ENCODE measurements around the gene CRIP2.

Gene CRIP2

GRCh38 chr14:105474483-105475268 is at the start of gene CRIP2:
Gene CRIP2, plus strand, starts transcription at chr14:105474821. Its CDS starts 42 bp downstream, at chr14:105474863.
- H3K27me3 ChIP-seq (ENCODE audit: insufficient read depth, low read length): no peaks in the 10 kb centered on the region
- peak within 1 kb of the TSS; percentile 39 for H2AFZ ChIP-seq (ENCODE audit: low read length, unreplicated experiment)
- H3K4me3 ChIP-seq (ENCODE audit: low read depth, low read length): peak within 1 kb of the TSS; percentile 82
- H3K4me1 ChIP-seq (ENCODE audit: control insufficient read depth, insufficient read depth, low read length, unreplicated experiment): peaks cover 26% of the 10 kb centered on the region
- peak within 1 kb of the TSS; percentile 94 for H3K27ac ChIP-seq (ENCODE audit: low read depth, low read length)
- H3K36me3 ChIP-seq (ENCODE audit: insufficient read depth, low read length): no peaks in the 10 kb centered on the region
- H3K79me2 ChIP-seq (ENCODE audit: control insufficient read depth, insufficient read depth, low read length, unreplicated experiment): peaks cover 11% of the 10 kb centered on the region

- Histone ChIP-seq H3K36me3 (ENCODE audit: insufficient read depth, low read length) (no peaks in the 10 kb centered on the region; the same call in 1 of the 2 replicates), H3K27me3 (ENCODE audit: insufficient read depth, low read length) (no peaks in the 10 kb centered on the region), H2AFZ (ENCODE audit: low read length, unreplicated experiment) (no peak overlapping the region), H3K4me1 (ENCODE audit: control insufficient read depth, insufficient read depth, low read length, unreplicated experiment) (peaks cover 15% of the 10 kb centered on the region), H3K79me2 (ENCODE audit: control insufficient read depth, insufficient read depth, low read length, unreplicated experiment) (peaks cover 86% of the 10 kb centered on the region), H3K27ac (ENCODE audit: low read depth, low read length) (no peak overlapping the region), H3K4me3 (ENCODE audit: low read depth, low read length) (no peak overlapping the region)
Observed at GRCh38 chr14:105424861-105425260, 49.8 kb upstream of the CRIP2 start.

GRCh38 chr14:105425823-105426247 is 48.8 kb upstream of the CRIP2 start:
- Histone ChIP-seq H3K36me3 (ENCODE audit: insufficient read depth, low read length) (no peaks in the 10 kb centered on the region; the same call in 1 of the 2 replicates), H3K27ac (ENCODE audit: low read depth, low read length) (no peak overlapping the region), H3K4me3 (ENCODE audit: low read depth, low read length) (no peak overlapping the region), H3K27me3 (ENCODE audit: insufficient read depth, low read length) (no peaks in the 10 kb centered on the region), H2AFZ (ENCODE audit: low read length, unreplicated experiment) (no peak overlapping the region), H3K4me1 (ENCODE audit: control insufficient read depth, insufficient read depth, low read length, unreplicated experiment) (peaks cover 23% of the 10 kb centered on the region), H3K79me2 (ENCODE audit: control insufficient read depth, insufficient read depth, low read length, unreplicated experiment) (peaks cover 87% of the 10 kb centered on the region)

GRCh38 chr14:105426416-105427130 is 48.0 kb upstream of the CRIP2 start:
- H2AFZ ChIP-seq (ENCODE audit: low read length, unreplicated experiment): no peak overlapping the region
- H3K4me3 ChIP-seq (ENCODE audit: low read depth, low read length): no peak overlapping the region
- H3K36me3 ChIP-seq (ENCODE audit: insufficient read depth, low read length): peaks cover 1% of the 10 kb centered on the region
- no peak overlapping the region for H3K27ac ChIP-seq (ENCODE audit: low read depth, low read length)
- H3K27me3 ChIP-seq (ENCODE audit: insufficient read depth, low read length): no peaks in the 10 kb centered on the region
- peaks cover 87% of the 10 kb centered on the region for H3K79me2 ChIP-seq (ENCODE audit: control insufficient read depth, insufficient read depth, low read length, unreplicated experiment)
- peaks cover 23% of the 10 kb centered on the region for H3K4me1 ChIP-seq (ENCODE audit: control insufficient read depth, insufficient read depth, low read length, unreplicated experiment)

- Histone ChIP-seq H3K27me3 (ENCODE audit: insufficient read depth, low read length) (no peaks in the 10 kb centered on the region), H3K27ac (ENCODE audit: low read depth, low read length) (no peak overlapping the region), H3K4me3 (ENCODE audit: low read depth, low read length) (no peak overlapping the region), H3K79me2 (ENCODE audit: control insufficient read depth, insufficient read depth, low read length, unreplicated experiment) (peaks cover 85% of the 10 kb centered on the region), H3K4me1 (ENCODE audit: control insufficient read depth, insufficient read depth, low read length, unreplicated experiment) (peaks cover 18% of the 10 kb centered on the region), H3K36me3 (ENCODE audit: insufficient read depth, low read length) (peaks cover 5% of the 10 kb centered on the region), H2AFZ (ENCODE audit: low read length, unreplicated experiment) (no peak overlapping the region)
Observed at GRCh38 chr14:105427412-105427811, 47.2 kb upstream of the CRIP2 start.

- Histone ChIP-seq H2AFZ (ENCODE audit: low read length, unreplicated experiment) (no peak overlapping the region), H3K27ac (ENCODE audit: low read depth, low read length) (no peak overlapping the region), H3K79me2 (ENCODE audit: control insufficient read depth, insufficient read depth, low read length, unreplicated experiment) (peaks cover 85% of the 10 kb centered on the region), H3K27me3 (ENCODE audit: insufficient read depth, low read length) (no peaks in the 10 kb centered on the region), H3K4me3 (ENCODE audit: low read depth, low read length) (no peak overlapping the region), H3K36me3 (ENCODE audit: insufficient read depth, low read length) (peaks cover 7% of the 10 kb centered on the region), H3K4me1 (ENCODE audit: control insufficient read depth, insufficient read depth, low read length, unreplicated experiment) (peaks cover 18% of the 10 kb centered on the region)
Observed at GRCh38 chr14:105427936-105428485, 46.6 kb upstream of the CRIP2 start.

GRCh38 chr14:105430042-105430441 is 44.6 kb upstream of the CRIP2 start:
- peaks cover 86% of the 10 kb centered on the region for H3K79me2 ChIP-seq (ENCODE audit: control insufficient read depth, insufficient read depth, low read length, unreplicated experiment)
- no peak overlapping the region for H3K4me3 ChIP-seq (ENCODE audit: low read depth, low read length)
- H3K27ac ChIP-seq (ENCODE audit: low read depth, low read length): peak overlapping the region; percentile 18; the same call in 1 of the 2 replicates
- no peaks in the 10 kb centered on the region for H3K27me3 ChIP-seq (ENCODE audit: insufficient read depth, low read length)
- peaks cover 7% of the 10 kb centered on the region for H3K36me3 ChIP-seq (ENCODE audit: insufficient read depth, low read length)
- peaks cover 18% of the 10 kb centered on the region for H3K4me1 ChIP-seq (ENCODE audit: control insufficient read depth, insufficient read depth, low read length, unreplicated experiment)
- no peak overlapping the region for H2AFZ ChIP-seq (ENCODE audit: low read length, unreplicated experiment)

GRCh38 chr14:105430565-105430964 is 44.1 kb upstream of the CRIP2 start:
- Histone ChIP-seq H3K36me3 (ENCODE audit: insufficient read depth, low read length) (peaks cover 7% of the 10 kb centered on the region), H2AFZ (ENCODE audit: low read length, unreplicated experiment) (no peak overlapping the region), H3K79me2 (ENCODE audit: control insufficient read depth, insufficient read depth, low read length, unreplicated experiment) (peaks cover 86% of the 10 kb centered on the region)

GRCh38 chr14:105431256-105431655 is 43.4 kb upstream of the CRIP2 start:
- Histone ChIP-seq H3K79me2 (ENCODE audit: control insufficient read depth, insufficient read depth, low read length, unreplicated experiment) (peaks cover 87% of the 10 kb centered on the region), H3K4me1 (ENCODE audit: control insufficient read depth, insufficient read depth, low read length, unreplicated experiment) (peaks cover 18% of the 10 kb centered on the region), H2AFZ (ENCODE audit: low read length, unreplicated experiment) (no peak overlapping the region), H3K36me3 (ENCODE audit: insufficient read depth, low read length) (peaks cover 7% of the 10 kb centered on the region), H3K27me3 (ENCODE audit: insufficient read depth, low read length) (no peaks in the 10 kb centered on the region), H3K4me3 (ENCODE audit: low read depth, low read length) (no peak overlapping the region; the same call in 1 of the 2 replicates), H3K27ac (ENCODE audit: low read depth, low read length) (peak overlapping the region; percentile 54)

More at GRCh38 chr14:105430565-105430964, 44.1 kb upstream of the CRIP2 start:
- Histone ChIP-seq H3K27me3 (ENCODE audit: insufficient read depth, low read length) (no peaks in the 10 kb centered on the region), H3K4me3 (ENCODE audit: low read depth, low read length) (no peak overlapping the region; the same call in 1 of the 2 replicates), H3K27ac (ENCODE audit: low read depth, low read length) (peak overlapping the region; percentile 54), H3K4me1 (ENCODE audit: control insufficient read depth, insufficient read depth, low read length, unreplicated experiment) (peaks cover 18% of the 10 kb centered on the region)

GRCh38 chr14:105432657-105433056 is 42.0 kb upstream of the CRIP2 start:
- Histone ChIP-seq H3K36me3 (ENCODE audit: insufficient read depth, low read length) (peaks cover 7% of the 10 kb centered on the region), H3K4me3 (ENCODE audit: low read depth, low read length) (no peak overlapping the region), H3K27ac (ENCODE audit: low read depth, low read length) (no peak overlapping the region), H3K79me2 (ENCODE audit: control insufficient read depth, insufficient read depth, low read length, unreplicated experiment) (peaks cover 87% of the 10 kb centered on the region), H3K27me3 (ENCODE audit: insufficient read depth, low read length) (no peaks in the 10 kb centered on the region), H3K4me1 (ENCODE audit: control insufficient read depth, insufficient read depth, low read length, unreplicated experiment) (peaks cover 18% of the 10 kb centered on the region), H2AFZ (ENCODE audit: low read length, unreplicated experiment) (no peak overlapping the region)
